ENCODE results near the gene DCANP1.

DNA sequence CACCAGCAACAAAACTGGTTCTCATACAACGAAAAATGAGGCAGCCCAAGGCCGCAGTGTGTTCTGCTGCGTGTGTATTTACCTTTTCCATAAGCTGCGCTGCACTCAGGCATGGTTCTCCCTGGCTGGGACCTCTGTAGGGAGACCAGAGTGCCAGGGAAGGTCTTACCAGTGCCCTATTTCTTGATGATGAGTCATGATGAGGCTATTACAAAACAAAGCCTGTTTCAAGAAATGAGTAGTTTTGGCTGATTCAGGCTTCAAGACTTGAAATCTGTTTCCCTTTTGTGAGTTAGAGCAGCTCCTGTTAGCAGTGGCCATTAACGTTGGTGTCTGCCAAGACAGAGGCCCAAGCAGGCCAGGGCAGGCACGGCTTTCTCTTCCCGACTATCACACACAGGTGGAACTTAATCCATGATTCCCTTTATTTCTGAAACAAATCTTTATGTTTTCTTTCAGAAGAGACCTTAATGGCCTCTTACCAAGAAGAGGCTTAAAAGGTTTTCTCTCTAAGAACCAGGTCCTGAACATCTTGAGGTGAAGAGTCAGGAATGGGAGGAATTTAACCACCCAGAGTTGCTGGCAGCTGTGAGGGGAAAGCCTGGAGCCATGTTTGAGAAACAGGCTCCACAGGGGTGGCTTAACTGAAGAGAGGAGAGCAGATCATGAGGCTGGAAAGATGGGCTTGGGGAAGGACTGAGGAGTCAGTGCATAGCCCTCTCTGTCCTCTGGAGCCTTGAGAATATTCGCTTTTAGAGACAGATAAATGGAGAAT is 46.4 kb upstream of the DCANP1 start:
- TF ChIP-seq CREB1 (IDR thresholded peaks at IDR 0.05) (no peak), CREB1 (CRISPR knock-in tag; IDR thresholded peaks at IDR 0.05) (no peak), POU5F1 (IDR thresholded peaks at IDR 0.05; ENCODE audit: borderline replicate concordance, low read depth, low read length, partially characterized antibody) (no peak), STAG1 (CRISPR knock-in tag; IDR thresholded peaks at IDR 0.05; ENCODE audit: borderline replicate concordance) (no peak), LARP7 (IDR thresholded peaks at IDR 0.05) (no peak), ZNF274 (IDR thresholded peaks at IDR 0.05; ENCODE audit: borderline replicate concordance, low read depth, low read length) (no peak), ZC3H11A (IDR thresholded peaks at IDR 0.05; ENCODE audit: low read depth, low read length) (no peak), ZNF384 (IDR thresholded peaks at IDR 0.05; ENCODE audit: low read depth, low read length) (no peak), PHF20 (IDR thresholded peaks at IDR 0.05; ENCODE audit: partially characterized antibody) (no peak), SP2 (IDR thresholded peaks at IDR 0.05; ENCODE audit: extremely low read depth, low read depth, low read length, poor library complexity, severe bottlenecking) (no peak), LEF1 (IDR thresholded peaks at IDR 0.05) (no peak)
- TF ChIP-seq, protein P1, sequence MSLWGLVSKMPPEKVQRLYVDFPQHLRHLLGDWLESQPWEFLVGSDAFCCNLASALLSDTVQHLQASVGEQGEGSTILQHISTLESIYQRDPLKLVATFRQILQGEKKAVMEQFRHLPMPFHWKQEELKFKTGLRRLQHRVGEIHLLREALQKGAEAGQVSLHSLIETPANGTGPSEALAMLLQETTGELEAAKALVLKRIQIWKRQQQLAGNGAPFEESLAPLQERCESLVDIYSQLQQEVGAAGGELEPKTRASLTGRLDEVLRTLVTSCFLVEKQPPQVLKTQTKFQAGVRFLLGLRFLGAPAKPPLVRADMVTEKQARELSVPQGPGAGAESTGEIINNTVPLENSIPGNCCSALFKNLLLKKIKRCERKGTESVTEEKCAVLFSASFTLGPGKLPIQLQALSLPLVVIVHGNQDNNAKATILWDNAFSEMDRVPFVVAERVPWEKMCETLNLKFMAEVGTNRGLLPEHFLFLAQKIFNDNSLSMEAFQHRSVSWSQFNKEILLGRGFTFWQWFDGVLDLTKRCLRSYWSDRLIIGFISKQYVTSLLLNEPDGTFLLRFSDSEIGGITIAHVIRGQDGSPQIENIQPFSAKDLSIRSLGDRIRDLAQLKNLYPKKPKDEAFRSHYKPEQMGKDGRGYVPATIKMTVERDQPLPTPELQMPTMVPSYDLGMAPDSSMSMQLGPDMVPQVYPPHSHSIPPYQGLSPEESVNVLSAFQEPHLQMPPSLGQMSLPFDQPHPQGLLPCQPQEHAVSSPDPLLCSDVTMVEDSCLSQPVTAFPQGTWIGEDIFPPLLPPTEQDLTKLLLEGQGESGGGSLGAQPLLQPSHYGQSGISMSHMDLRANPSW (CRISPR knock-in tag; IDR thresholded peaks at IDR 0.05), result no peak
- TF ChIP-seq, protein P2, sequence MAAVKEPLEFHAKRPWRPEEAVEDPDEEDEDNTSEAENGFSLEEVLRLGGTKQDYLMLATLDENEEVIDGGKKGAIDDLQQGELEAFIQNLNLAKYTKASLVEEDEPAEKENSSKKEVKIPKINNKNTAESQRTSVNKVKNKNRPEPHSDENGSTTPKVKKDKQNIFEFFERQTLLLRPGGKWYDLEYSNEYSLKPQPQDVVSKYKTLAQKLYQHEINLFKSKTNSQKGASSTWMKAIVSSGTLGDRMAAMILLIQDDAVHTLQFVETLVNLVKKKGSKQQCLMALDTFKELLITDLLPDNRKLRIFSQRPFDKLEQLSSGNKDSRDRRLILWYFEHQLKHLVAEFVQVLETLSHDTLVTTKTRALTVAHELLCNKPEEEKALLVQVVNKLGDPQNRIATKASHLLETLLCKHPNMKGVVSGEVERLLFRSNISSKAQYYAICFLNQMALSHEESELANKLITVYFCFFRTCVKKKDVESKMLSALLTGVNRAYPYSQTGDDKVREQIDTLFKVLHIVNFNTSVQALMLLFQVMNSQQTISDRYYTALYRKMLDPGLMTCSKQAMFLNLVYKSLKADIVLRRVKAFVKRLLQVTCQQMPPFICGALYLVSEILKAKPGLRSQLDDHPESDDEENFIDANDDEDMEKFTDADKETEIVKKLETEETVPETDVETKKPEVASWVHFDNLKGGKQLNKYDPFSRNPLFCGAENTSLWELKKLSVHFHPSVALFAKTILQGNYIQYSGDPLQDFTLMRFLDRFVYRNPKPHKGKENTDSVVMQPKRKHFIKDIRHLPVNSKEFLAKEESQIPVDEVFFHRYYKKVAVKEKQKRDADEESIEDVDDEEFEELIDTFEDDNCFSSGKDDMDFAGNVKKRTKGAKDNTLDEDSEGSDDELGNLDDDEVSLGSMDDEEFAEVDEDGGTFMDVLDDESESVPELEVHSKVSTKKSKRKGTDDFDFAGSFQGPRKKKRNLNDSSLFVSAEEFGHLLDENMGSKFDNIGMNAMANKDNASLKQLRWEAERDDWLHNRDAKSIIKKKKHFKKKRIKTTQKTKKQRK (IDR thresholded peaks at IDR 0.05; ENCODE audit: borderline replicate concordance, low read depth, low read length), result no peak
- TF ChIP-seq, protein P3, sequence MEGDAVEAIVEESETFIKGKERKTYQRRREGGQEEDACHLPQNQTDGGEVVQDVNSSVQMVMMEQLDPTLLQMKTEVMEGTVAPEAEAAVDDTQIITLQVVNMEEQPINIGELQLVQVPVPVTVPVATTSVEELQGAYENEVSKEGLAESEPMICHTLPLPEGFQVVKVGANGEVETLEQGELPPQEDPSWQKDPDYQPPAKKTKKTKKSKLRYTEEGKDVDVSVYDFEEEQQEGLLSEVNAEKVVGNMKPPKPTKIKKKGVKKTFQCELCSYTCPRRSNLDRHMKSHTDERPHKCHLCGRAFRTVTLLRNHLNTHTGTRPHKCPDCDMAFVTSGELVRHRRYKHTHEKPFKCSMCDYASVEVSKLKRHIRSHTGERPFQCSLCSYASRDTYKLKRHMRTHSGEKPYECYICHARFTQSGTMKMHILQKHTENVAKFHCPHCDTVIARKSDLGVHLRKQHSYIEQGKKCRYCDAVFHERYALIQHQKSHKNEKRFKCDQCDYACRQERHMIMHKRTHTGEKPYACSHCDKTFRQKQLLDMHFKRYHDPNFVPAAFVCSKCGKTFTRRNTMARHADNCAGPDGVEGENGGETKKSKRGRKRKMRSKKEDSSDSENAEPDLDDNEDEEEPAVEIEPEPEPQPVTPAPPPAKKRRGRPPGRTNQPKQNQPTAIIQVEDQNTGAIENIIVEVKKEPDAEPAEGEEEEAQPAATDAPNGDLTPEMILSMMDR (IDR thresholded peaks at IDR 0.05 in 2 of 3, conservative IDR thresholded peaks at IDR 0.05 in 1 of 3; ENCODE audit: insufficient read depth in 2 of 3, low read depth in 1 of 3, low read length in 3 of 3), result no peak
- TF ChIP-seq, protein P4, sequence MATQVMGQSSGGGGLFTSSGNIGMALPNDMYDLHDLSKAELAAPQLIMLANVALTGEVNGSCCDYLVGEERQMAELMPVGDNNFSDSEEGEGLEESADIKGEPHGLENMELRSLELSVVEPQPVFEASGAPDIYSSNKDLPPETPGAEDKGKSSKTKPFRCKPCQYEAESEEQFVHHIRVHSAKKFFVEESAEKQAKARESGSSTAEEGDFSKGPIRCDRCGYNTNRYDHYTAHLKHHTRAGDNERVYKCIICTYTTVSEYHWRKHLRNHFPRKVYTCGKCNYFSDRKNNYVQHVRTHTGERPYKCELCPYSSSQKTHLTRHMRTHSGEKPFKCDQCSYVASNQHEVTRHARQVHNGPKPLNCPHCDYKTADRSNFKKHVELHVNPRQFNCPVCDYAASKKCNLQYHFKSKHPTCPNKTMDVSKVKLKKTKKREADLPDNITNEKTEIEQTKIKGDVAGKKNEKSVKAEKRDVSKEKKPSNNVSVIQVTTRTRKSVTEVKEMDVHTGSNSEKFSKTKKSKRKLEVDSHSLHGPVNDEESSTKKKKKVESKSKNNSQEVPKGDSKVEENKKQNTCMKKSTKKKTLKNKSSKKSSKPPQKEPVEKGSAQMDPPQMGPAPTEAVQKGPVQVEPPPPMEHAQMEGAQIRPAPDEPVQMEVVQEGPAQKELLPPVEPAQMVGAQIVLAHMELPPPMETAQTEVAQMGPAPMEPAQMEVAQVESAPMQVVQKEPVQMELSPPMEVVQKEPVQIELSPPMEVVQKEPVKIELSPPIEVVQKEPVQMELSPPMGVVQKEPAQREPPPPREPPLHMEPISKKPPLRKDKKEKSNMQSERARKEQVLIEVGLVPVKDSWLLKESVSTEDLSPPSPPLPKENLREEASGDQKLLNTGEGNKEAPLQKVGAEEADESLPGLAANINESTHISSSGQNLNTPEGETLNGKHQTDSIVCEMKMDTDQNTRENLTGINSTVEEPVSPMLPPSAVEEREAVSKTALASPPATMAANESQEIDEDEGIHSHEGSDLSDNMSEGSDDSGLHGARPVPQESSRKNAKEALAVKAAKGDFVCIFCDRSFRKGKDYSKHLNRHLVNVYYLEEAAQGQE (IDR thresholded peaks at IDR 0.05; ENCODE audit: borderline replicate concordance), result no peak
- TF ChIP-seq, protein P4 (CRISPR knock-in tag; IDR thresholded peaks at IDR 0.05; ENCODE audit: low read depth), result no peak
